ENCODE measurements around the gene PSMC4.

The PSMC4 gene

DNA sequence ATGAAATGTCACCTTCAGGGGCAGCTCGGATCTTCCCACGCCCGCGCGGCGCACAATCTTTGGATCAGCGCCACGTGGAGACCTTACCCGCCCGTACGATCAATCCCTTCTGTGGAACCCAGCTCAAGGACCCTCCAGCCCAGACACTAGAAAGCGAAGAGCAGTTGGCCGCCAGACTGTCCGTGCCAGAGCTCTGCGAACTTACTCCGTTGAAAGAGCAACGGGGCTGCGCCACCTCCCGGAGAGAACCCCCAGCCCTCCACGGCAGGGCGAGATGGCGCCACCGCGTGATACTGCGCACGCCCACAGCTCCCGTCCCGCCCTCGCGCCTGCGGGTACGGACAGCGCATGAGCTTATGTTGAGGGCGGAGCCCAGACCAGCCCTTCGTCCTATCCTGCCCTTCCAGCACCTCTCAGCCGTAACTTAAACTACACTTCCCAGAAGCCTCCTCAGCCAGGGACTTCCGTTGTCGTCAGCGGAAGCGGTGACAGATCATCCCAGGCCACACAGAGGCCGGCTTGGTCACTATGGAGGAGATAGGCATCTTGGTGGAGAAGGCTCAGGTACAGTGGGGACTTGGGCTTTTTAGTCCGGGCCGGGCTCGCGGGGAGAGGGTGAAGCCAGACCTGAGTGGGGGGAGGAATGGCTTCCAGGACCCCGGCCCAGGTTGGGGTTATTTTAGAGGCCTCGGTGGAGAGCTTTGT lies at the start of gene PSMC4:
TSS of gene PSMC4 (plus strand) at position 491 of the 705 bp plus-strand sequence. CDS start at position 529, 38 bp downstream.
- peak; percentile 98 for FAIRE-seq

DNA sequence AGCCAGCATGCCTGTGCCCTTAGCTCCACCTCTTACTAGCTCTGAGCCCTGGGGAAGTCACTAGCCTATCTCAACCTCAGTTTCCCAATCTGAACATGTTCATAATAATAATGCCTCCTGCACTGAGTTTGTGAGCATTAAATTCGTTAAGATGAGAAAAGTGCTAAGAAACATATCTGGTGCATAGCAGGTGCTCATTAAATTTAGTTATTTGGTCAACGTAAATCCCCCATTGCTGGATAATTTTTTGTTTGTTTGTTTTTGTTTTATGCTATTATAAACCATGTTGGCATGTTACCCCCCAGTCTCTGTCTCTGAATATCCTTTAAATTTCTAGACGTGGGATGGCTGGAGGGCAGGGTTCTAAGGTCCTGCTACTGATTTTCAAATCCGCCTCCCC lies 47.1 kb upstream of the PSMC4 start:
- FAIRE-seq: no peak

DNA sequence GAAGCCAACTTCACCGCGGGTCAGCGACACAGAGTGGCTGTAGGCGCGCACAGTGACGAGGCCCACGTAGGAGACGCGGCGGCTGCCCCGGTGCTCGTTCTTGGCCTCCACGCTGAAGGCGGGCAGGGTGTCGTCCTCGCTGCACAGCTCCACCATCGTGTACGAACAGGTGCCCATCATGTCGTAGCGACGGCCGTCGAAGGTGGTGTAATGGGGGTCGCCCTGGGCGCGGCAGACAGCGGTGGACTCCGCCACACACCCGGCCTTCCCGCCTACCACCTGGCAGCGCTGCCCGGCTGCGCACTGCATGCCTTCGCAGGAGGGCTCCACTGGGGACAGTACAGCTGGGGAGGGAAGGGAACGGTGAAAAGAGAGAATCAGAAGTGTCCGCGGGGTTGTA lies 46.6 kb upstream of the PSMC4 start:
- no peak for FAIRE-seq

DNA sequence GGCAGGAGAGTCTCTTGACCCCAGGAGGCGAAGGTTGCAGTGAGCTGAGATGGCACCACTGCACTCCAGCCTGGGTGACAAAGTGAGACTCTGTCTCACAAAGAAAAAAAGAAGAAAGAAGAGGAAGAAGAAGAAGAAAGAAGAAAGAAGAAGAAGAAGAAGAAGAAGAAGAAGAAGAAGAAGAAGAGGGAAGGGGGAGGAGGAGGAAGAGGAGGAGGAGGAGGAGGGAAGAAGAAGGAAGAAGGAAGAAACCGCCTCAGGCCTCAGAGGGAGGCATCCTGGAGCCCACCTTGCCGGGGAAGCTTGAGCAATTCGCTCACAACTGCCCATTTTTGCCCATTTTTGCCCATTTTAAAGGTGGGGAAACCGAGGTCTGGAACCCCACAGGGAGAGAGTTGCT lies 46.0 kb upstream of the PSMC4 start:
- no peak for FAIRE-seq

DNA sequence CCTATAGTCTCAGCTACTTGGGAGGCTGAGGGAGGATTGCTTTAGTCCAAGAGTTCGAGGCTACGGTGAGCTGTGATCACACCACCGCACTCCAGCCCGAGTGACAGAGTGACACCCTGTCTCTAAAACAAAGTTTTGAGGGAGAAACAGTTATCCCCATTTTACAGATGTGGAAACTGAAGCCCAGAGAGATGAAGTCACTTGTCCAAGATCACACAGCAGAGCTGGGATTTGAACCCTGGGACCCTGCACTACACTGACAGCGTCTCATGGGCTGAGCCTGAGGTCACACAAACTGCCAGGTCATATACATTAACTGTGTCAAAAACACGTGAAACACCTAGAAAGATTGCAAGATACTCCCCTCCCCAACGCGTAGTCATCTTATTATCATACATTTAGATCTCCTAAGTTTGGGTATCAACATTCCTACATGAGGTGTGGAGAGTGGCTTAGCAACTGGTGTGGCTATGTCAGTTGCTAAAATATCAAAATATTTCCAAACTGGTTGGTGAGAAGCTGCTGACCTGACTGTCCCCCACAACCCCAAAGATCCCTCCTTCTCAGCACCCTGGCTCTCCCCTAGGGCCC lies 44.7 kb upstream of the PSMC4 start:
- FAIRE-seq: no peak

DNA sequence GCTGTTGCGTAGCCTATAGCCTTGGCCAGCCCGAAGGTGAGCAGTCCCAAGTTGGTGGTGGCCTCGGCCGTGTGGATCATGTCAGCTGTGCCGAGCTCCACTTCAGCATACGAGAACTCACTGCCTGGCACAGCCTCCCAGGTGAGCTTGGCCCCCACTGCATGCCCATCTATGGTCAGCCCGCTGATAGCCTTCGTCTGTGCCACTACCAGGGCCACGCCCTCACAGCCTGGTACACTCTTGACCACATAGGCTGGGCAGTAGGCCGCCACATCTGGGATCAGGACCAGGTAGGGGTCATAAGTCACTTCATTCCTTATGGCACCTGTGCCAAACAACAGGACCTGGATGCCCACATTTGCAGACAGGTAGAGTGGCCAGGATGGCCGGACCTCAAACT lies 43.9 kb upstream of the PSMC4 start:
- no peak for FAIRE-seq

DNA sequence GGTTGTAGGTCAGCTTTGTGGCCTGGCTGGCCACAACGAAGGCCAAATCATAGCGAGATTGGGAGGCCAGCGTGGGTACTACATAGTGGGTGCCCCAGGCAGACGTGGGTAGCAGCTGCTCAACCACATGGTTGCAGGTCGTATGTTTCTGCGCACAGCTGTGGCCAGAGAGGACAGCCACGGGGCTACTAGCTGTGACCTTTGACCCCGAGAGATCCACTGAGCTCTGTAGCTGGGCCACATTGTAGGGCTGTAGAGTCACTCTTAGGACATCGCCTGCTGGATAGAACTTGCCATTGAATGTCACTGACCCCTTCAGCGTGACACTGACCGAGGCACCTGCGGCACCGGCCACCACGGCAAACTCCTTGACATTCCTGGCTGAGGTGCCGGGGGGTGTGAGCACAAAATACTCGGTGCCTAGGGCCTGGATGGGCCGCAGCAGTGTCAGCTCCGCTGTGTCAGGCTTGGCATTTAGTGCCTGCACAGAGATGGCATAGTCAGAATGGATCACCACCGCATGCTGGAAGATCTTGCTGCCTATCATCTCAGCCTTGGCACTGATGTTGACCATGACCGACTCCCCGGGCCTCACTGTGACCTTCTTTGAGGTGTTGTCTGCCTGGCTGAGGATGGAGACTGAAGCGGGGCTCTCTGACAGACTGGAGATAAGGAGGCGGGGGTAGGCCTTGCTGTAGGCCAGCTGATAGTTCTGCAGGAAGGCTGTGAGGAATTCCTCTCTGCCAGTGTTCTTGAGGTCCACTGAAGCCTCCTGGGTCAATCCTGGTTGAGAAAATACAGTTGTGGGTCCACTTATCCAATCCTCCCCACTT lies 43.2 kb upstream of the PSMC4 start:
- no peak for FAIRE-seq

DNA sequence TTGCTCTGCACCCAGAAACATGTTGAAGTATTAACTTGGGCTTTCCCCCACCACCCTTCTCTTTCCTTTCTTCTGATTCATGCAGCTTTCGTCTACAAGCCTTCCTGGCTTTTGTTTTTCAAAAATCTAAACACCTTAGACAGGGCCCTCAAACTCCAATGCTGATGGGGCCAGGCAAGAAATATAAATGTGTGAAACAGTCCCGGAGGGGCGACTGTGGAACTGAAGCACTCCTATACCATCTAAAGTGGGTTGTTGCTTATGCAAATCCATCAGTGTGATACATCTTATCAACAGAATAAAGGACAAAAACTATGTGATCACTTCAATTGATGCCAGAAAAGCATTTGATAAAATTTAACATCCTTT lies 42.6 kb upstream of the PSMC4 start:
- no peak for FAIRE-seq

DNA sequence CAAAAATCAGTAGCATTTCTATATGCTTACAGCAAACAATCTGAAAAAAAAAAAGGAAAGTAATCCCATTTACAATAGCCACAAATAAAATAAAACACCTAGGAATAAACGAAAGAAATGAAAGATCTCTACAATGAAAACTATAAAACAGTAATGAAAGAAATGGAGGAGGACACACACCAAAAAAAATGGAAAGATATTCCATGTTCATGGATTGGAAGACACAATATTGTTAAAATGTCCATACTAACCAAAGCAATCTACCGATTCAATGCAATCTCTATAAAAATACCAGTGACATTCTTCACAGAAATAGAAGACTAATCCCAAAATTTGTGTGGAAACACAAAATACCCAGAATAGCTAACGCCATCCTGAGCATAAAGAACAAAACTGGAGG lies 41.2 kb upstream of the PSMC4 start:
- FAIRE-seq: no peak

DNA sequence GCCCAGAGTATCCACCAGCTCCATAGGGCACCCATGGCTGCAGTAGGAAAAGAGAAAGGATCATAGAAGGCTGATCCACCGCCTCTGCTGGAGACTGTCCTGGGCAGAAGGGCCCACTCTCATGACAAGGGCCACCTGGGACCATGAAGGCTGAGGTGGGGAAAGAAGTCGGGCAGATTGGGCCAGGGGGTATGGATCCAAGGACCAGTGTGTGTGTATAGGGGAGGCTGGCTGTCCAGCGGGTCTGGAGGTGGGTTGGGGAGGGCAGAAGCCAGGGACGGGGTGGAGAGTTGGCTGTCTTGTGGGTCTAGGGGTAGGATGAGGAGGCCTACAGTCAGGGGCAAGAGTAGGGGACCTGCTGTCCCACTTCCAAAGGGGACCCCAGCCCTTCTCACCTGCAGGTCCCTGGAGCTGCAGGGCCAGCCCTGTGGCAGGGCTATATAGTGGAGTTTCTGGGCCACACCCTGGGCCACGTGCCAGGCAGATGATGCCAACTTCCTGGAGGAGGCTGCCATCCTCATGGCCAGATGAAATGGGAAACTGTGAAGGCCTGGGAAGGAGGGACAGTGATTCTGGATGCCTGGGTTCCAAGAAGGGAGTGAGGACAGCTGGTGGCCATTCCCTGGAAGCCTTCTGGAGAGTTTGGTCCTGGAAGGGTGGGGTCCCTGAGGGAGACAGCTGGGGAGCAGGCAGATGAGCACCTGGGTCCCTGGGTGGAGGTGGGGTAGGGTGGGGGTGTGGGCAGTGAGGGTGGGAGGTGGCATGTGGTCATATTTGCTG lies 36.2 kb upstream of the PSMC4 start, which contains the start of gene FCGBP:
TSS of gene FCGBP (minus strand) at position 51 of the 780 bp plus-strand sequence.
- FAIRE-seq: no peak

DNA sequence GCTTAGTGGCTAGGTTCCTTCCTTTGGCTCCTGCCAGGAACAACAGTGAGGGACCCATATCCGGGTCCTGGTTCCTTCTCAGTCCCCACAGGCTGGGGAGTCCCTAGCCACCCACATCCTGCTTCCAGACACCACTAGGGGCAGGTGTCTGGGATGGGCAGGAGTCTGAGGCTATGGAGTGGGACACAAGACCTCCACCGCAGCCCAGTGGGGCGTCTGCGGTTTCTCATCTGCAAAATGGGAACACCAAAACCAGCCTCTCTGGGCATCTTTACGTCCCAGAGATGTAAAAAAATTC lies 35.7 kb upstream of the PSMC4 start:
- no peak for FAIRE-seq

DNA sequence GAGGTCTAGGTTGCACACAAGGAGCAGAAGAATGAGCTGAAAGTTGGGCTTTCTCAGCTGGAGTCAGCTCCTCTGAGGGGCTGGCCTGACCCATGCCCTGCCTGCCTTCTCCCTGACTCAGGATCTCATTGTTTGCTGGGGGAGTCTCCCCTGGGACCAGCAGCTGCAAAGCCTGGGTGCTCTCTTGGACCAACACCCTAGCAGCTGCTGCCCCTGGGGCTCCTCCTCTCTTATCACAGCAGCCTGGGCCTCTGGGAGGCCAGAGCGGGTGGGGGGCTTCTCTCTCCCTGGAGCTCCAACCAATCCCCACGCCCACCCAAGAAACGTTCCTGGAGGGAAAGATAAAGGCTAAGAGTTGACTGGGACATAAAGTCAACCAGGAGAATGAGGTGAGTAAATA lies 34.9 kb upstream of the PSMC4 start:
- no peak for FAIRE-seq

DNA sequence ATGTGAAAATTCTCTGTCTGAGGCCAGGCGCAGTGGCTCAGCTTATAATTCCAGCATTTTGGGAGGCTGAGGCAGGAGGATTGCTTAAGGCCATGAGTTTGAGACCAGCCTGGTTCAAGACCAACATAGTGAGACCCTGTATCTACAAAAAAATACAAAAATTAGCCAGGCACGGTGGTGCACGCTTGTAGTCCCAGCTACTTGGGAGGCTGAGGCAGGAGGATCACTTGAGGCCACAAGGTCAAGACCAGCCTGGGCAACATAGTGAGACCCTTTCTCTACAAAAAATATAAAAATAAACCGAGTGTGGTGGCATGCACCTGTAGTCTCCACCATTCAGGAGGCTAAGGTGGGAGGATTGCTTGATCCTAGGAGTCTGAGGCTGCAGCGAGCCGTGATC lies 34.3 kb upstream of the PSMC4 start:
- no peak for FAIRE-seq

DNA sequence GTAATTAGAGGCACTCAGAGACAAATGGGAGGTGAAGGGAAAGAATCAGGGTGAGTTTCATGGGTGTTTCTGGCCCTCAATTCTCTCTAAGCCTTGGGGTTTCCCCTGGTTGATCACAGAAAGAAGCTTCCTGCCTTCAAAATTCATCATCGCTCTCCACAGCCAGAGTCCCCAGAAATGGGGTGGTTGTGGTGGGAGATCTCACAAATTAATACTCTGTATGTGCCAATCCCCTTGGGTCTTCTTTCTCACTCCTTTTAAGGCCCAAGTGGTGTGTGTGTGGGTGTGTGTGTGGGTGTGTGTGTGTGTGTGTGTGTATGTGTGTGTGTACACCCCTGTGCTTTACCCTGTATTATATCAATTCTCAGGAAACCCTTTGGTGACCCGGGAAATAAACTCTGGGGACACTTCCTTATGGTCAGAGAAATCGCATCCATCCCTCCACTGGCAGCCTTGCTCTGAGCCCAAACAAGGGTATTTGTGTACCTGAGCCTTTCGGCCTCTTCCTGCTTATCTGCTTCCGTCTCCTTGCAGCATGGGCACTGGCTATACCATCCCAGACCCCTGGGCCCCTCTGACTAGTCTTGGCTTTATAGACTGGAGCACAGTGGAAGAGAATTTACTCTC lies 33.8 kb upstream of the PSMC4 start:
- no peak for FAIRE-seq

DNA sequence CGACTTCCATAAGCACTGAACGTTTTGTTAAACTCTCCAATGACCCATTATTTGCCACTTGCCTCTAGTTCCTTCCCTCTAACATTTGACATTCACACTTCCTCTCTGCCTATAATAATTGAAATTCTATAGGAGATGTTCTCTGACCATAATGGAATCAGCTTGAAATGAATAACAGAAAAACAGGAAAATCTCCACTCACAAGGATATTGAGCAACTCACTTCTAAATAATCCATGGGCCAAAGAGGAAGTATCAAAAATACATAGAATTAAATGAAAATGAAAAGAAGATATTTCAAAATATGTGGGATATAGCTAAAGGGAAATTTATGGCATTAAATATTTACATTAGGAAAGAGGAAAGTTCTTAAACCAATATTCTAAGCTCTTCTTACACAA lies 33.2 kb upstream of the PSMC4 start:
- no peak for FAIRE-seq

DNA sequence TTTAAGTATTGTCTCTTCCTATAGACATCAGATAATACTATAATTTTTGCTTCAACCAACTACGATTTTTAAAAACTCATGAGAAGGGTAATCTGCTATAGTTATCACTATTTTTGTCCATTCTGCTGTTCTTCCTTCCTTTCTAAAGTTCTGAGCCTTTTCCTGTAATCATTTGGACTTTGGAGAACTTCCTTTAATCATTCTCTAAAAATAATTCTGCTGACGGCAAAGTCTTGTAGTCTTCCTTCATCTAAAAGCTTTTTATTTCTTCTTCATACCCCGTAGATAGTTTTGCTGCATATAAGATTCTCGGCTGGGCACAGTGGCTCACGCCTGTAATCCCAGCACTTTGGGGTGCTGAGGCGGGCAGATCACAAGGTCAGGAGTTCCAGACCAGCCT lies 31.4 kb upstream of the PSMC4 start:
- no peak for FAIRE-seq

DNA sequence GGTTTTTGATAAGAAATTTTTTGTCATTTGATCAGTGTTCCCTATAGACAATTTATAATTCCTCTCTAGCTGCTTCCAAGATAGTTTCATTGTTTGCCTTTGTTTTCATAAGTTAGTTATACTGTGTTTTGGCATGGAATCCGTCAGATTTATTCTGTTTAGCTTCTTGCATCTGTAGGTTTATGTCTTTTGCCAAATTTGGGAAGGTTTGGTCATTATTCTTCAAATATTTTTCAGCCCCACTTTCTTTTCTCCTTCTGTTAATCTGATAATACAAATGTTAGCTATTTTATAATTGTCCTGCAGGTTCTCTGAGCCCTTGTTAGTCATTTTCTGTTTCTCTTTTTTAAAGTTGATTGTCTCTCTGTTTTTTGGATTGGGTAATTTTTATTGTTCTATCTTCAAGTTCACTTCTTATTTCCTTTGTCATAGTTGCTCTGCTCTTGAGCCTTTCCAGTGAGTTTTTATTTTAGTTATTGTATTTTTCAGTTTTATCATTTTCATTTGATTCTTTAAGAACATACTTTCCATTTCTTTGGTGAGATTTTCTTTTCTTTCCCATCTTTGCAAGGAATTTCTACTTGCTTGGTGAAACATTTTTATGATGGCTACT lies 30.6 kb upstream of the PSMC4 start:
- no peak for FAIRE-seq

DNA sequence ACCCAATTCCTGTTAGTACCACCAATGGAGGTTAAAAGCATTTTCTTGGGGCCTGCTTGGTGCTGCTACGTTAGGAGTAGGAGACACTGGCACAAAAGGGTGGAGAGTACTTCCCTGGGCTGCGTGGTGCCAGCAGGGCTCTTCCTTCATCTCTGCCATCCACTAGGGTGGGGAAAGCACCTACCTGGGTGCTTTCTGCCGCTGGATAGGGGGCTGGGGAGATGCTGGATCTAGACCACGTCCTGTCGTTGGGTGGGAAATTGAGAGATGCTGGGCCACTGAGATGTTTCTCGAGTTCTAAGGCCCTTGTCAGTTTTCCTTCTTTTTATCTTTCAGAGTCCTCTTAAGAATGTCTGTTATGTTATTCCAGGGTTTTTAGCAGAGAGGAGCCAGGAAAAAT lies 29.8 kb upstream of the PSMC4 start:
- no peak for FAIRE-seq

DNA sequence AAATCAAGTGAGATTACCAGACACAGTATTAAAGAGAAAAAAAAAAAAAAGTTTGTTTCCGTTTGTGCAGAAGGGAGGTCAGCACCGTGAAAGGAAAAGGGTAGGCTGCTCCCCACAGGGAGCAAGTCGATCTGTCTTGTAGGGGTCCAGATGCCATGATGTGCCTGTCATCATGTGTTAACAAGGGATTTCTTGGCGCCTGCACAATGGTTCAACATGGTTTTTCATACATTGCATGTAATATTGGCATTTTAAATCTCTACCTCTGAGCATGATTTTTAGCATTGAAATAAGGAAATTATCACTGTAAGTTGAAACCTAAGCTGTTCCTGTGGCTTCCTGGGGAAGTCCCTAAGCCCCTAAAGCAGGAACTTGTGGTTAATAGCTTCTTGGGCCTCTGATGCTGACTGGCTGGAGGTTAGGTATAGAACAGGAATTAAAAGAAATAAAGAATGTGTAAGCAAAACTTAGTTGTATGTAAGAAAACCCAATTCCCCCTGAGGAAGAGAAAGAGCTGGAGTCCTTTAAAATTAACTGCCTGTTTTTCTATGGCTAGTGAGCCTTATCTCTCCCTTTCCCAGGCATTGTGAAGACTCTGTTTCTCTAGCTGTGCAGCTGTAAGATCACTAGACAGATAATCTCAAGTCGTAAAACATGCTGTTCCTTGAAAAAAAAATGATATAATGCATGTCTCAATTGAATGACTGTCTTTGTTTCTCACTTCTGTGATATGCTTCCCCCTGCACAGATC lies 29.2 kb upstream of the PSMC4 start:
- no peak for FAIRE-seq

DNA sequence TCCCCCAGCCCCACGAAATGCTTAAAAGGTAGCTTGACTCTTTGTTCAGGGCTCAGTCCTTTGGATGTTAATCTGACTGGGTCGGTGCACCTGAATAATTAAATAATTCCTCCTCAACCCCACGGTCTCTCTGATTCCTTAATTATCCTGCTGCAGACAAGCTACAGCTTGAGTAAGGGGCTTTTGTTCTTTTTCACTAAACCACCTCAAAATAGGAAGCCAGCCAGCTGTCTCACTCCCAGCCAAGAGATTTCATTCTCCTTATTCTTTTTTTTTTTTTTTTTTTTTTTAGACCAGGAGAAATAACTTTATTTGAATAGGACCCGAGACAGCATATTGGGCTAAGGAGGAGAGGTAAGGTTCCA lies 28.6 kb upstream of the PSMC4 start:
- no peak for FAIRE-seq

DNA sequence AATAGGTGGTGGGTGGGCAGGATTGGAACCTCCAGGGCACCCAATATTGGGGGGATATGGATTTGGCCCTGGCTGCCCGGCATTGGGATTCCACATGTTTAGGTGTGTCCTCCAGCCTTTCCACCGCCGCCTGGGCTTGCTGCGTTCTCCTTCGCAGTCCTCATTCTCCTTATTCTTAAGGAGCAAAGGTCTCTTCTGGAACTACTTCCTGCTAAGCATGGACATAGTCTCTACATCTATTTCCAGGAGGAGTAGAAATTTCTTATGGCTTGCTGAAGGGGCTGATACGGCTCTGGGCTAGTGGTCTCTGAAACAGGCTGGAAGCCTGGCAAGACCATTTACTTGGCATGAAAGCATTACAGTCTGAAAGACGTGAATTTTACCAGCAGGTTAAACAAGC lies 27.4 kb upstream of the PSMC4 start:
- FAIRE-seq: no peak

DNA sequence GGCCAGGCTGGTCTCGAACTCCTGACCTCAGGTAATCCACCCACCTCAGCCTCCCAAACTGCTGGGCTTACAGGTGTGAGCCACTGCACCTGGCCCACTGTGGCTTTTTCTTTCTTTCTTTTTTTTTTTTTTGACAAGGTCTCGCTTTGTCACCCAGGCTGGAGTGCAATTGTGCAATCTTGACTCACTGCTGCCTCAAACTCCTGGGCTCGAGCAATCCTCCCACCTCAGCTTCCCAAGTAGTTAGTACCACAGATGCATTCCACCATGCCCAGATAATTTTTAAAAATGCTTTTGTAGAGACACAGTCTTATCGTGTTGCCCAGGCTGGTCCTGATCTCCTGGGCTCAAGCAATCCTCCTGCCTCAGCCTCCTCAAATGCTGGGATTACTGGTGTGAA lies 24.4 kb upstream of the PSMC4 start:
- FAIRE-seq: no peak

Data from endometrium (tissue), 2 donors.